Breast epithelium (tissue), 3 donors: ENCODE data around the gene CSRNP3.

Source experiments
- POLR2A ChIP-seq: fragments of 450-650 bp; IDR thresholded peaks from one replicate; pipeline ENCODE4 v1.6.1; 2016; ENCODE audit warnings: antibody characterized with exemption, mild to moderate bottlenecking, moderate library complexity
- TF ChIP-seq, protein P1 (sequence below), 3 donors: fragments of 450-650 bp; IDR thresholded peaks; one replicate each; pipeline ENCODE4 v1.5.1; 2016 to 2017; ENCODE audit warnings: antibody characterized with exemption in 3 of 3, mild to moderate bottlenecking in 3 of 3, moderate library complexity in 3 of 3

DNA sequence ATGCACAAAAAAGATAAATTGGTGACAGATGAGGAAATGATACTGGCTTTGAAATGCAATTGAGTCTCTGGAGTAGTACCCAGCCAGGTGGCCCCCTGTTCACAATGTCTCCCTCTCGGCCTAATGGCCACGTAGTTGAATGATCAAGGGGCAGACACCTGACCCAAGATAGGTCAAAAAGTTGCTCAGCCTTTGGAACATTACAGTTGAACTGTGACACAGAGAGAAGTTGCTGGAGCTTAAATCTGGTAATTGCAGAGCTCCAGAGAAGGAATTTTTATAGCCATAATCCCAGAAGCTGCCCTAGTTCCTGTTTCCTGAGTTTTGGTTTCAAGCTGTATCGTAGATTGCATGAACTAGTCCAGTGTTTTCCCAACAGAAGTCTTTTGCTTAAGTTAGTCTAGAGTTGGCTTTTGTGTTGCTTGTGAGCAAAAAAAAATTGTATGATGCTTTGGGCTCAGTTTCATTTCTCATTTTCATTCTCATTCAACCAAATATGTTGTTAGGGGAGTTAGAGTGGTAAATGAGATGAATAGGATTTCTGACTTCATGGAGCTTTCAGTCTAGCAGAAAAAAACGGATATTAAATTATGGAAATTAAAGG is 117.9 kb downstream of the CSRNP3 start:
- TF ChIP-seq, protein P1, sequence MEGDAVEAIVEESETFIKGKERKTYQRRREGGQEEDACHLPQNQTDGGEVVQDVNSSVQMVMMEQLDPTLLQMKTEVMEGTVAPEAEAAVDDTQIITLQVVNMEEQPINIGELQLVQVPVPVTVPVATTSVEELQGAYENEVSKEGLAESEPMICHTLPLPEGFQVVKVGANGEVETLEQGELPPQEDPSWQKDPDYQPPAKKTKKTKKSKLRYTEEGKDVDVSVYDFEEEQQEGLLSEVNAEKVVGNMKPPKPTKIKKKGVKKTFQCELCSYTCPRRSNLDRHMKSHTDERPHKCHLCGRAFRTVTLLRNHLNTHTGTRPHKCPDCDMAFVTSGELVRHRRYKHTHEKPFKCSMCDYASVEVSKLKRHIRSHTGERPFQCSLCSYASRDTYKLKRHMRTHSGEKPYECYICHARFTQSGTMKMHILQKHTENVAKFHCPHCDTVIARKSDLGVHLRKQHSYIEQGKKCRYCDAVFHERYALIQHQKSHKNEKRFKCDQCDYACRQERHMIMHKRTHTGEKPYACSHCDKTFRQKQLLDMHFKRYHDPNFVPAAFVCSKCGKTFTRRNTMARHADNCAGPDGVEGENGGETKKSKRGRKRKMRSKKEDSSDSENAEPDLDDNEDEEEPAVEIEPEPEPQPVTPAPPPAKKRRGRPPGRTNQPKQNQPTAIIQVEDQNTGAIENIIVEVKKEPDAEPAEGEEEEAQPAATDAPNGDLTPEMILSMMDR (IDR thresholded peaks at IDR 0.05), result no peak
- no peak for TF ChIP-seq POLR2A
